ENCODE measurements around the gene TTLL9. TPM values are rescaled to one million over a fixed set of nuclear protein-coding genes. Genes with fewer than 3 reads are reported as not detected.

Gene TTLL9
- polyA plus RNA-seq, 1 donor = 0.29 TPM

DNA sequence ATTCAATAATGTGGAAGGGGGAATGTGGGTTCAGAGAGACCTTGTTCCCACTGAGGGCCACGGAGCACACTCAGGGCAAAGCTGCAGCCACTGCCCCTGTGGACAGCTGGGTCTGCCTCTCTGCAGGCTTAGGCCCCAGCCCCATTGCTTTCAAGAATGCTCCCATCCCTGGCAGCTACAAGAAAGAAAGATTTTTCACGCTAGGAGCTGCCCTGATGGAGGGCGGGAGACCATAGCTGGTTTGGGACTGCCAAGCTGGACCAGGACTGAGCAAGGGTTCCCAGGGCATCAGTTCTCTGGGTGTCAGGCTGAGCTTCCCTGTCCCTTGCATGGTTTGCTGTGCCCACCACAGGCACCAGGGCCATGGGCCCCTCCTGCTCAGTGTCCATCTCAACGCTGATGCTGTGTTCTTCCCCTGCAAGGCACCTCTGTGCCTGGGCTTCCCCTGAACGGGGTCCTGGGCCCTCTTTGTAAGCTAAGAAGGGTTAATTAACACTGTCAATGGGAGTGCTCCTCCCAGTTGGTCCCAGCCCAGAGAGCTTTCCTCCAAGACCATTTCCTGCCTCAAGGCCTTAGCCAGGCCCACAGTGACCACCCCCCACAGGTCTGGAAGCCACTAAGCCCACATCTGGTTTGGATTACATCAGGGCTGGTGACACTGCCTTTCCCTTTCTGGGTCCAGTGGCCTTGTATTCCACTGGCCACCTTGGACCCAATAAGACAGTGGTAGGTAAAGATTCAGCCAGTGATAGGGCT lies 33.4 kb upstream of the TTLL9 start:
- no peak for DNase-seq (ENCODE audit: low read depth)

DNA sequence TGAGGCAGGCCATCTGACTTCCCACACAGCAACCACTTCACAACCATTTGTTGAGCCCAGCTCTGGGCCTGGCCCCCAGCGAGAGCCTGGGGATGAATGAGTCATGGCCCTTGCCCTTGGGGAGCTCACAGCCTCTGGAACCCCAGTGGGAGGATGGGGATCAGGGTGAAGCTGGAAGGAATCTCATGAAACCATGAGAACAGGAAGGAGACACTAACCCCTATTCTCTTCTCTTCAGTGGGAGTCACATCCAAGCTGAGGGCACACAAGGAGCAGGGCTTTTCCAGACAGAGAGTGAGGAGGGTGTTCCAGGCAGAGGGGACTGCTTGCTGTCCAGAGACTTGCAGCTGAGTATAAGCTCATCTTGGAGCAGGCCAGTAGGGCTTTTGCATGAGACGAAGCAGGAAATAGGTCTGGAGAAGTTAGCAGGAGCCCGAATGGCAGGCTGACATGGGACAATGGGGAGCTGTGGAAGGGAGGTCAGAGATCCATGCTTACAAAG lies 32.5 kb upstream of the TTLL9 start:
- DNase-seq (ENCODE audit: low read depth) = no peak

DNA sequence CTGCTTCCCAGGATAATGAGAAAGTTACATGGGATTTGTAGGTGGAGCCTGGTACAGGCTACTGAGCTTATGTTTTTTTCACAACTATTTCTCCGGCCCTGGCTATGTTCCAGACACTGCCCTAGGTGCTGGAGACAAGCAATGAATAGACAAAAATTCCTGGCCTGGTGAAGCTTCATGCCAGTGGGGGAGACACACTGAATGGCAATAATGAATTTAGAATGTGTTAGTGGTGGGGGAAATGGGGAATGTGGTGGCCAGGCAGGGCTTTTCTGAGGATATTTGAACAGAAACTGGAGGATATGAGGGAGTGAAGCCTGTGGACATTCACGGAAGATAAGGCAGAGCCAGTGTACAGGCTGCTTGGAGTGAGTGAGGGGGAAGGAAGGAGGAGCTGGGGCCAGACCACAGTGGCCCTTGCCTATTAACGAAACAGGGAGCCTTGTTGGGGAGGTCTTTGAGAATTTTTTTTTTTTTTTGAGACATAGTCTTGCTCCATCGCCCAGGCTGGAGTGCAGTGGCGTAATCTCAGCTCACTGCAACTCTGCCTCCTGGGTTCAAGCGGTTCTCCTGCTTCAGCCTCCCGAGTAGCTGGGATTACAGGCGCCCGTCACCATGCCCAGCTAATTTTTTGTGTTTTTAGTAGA lies 31.7 kb upstream of the TTLL9 start:
- DNase-seq (ENCODE audit: low read depth) = no peak

DNA sequence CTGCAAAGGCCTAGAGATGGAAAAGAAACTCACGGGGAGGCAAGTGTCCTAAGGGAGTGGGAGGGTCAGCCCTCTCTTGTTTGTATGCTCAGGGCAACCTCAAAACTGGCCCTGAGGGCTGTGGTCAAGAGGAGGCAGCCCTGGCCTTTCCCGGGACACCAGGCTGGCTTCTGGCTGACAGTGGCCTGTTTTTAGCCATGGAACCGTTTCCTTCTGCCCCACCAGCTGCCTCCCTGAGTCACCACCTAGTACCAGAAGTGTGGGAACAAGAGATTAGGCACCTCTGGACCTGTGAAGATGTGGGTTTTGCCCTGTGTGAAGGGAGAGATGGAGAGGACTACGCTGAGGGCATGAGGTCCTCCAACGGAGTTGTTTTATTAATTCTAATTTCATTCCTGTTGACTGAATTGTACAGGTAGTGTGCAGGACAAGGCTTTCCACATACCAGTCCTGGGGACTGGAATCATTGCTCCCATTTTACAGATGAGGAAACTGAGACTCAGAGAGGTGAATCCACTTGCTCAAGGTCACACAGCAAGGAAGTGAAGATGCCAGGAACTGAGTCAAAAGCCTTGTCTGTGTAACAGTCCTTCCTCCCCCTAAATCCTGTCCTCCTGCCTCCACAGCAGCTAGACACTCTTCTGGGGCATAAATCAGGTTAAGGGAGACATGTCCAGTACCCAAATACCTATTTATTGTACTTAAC lies 30.5 kb upstream of the TTLL9 start:
- no peak for DNase-seq (ENCODE audit: low read depth)

DNA sequence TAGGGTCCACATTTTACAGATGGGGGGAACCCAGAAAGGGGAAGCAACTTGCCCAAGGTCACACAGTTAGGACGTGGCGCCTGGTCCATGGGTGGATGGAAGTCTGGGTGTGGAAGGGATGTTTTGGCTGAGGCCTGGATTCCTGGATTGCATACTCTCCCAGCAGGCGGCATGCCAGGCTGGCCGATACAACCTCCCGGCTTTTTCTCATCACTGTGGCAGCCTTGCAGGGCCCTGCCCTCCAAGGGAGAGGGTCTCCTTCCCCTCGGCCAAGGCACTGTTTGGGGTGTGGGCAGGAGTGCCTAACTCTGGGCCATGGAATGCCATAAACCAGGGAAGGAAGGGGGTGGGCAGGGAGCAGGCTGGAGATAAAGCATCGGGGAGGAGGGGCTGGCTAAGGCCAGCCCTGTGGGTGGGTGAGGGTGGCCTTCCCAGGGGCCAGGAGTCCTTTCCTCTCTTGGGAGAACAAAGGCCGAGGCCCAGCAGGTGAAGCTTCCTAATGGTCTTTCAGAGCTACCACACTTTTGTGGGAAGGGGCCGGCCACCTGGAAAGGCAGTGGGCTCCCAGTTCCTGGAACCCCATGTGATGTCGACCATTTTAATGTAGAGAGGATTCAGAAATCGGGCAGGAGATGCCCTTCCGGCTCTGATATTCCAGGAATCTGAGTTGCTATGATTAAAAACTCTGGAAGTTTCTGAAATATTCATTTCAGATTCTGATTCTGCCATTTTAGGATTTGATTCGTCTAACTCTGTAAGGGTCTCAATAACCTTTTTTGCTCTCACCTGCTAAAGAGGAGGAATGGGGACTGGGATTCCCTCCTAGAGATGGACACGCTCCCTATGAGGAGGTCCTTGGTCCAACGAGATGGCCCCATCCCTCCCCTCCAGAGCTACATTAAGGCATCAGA lies 29.3 kb upstream of the TTLL9 start:
- no peak for DNase-seq (ENCODE audit: low read depth)

DNA sequence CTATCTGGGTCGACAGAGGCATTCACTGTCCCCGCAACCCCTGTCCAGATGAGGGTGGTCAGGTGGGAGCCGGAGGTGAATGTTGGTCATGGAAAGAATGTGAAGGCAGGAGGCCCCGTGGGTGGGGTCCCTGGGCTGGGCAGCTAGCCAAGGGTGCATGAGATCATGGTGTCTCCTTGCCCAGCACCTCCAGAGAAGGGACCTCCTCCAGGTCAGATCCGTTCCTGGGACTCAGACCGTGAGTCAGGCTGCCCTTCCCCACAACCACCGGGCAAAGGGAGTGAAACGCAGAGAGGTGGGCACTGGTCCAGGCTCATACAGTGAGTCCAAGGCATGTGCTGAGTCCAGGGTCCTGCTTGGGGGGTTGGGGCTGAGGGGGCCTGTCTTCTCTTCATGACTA lies 28.5 kb upstream of the TTLL9 start:
- DNase-seq (ENCODE audit: low read depth) = no peak

DNA sequence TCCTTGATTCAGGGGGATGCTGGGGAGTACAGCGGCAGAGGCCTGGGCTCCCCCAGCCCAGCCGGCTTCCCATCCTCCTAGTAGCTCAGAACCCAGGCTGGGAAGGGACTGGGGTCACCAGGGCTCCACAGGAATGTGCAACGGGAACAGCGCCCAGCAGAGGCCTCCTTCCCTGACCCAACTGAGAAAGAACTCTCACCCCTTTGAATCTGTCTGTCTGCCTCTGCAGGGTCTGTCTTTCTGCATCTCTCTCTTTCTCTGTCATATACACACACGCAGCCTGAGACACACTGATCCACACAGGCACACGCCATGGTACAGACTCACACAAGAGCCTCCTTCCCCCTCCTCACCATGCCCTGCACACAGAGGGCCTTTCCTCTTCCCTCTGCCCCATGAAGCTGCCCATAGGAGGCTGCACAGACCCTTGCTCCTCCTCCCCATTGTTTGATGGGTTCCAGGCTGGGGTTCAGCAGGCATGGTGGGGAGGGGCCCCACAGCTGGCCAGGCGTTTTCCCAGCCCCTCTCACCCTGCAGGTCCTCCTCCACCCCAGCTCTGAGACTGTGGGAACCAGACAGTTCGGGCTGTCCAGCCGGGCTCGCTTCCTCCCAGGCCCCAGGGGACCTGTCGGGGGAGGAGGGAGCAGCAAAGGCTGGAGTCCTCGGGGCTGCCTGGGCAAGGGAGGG lies 27.8 kb upstream of the TTLL9 start:
- no peak for DNase-seq (ENCODE audit: low read depth)

DNA sequence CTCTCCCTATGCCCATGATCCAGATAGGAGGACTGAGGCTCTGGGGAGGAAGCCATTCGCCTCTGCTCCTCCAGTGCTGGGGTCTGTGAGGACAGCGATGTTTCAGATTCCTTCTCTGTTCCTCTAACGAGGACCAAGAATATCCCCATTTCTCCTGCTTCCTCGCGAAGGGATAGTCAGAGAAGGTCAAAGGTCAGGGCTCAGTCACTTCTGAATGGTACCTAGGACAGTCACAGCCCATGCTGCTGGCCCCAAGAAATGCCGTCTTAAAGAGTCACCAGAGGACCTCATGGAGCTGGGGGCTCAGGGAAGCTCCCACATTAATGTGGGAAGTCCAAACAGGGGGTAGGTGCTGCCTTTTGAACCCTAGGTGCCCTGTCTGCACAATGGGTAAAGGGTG lies 27.1 kb upstream of the TTLL9 start:
- no peak for DNase-seq (ENCODE audit: low read depth)

DNA sequence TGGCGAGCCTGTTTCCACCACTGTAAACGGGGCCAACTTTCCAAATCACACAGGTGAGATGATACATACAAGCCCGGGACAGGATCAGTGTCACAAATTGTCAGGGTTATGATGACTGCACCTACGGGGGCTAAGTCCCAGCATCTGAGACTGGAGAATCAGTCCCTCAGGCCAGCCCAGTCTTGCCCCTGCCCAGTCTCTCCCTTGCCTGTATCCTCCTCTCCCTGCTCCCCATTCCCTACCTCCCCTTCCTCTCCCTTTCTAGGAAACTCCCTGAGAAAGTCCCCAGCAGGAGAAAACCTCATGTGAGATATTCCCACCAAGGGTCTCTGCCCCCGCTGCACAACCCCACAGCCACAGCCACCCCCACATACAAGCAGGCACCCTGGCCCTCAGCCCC lies 26.6 kb upstream of the TTLL9 start:
- DNase-seq (ENCODE audit: low read depth) = no peak

DNA sequence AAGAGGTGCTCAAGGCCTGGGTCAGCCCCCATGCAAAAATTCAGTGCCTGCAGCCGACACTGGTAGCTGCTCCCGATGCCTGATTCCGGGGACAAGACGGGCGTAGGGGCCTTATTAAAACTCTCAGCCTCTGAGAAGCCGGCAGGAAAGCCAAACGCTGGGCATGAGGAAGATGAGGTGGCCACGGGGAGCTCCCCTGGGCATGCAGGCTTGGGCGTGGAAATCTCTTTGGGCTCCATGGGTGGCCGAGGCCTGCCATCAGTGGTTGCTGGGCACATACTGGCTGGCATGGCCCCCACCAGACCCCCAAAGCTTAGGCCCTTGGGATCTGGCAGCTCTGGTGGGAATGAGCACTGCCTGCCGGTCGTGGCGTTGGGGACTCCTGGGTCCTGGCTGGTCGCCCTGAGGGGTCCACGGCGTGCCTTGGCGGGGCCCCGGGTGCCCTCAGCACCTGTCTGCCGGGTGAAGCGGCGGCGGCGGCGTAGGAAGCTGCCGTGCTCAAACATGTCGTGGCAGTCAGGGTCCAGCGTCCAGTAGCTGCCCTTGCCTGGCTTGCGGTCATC lies 25.6 kb upstream of the TTLL9 start:
- no peak for DNase-seq (ENCODE audit: low read depth)

DNA sequence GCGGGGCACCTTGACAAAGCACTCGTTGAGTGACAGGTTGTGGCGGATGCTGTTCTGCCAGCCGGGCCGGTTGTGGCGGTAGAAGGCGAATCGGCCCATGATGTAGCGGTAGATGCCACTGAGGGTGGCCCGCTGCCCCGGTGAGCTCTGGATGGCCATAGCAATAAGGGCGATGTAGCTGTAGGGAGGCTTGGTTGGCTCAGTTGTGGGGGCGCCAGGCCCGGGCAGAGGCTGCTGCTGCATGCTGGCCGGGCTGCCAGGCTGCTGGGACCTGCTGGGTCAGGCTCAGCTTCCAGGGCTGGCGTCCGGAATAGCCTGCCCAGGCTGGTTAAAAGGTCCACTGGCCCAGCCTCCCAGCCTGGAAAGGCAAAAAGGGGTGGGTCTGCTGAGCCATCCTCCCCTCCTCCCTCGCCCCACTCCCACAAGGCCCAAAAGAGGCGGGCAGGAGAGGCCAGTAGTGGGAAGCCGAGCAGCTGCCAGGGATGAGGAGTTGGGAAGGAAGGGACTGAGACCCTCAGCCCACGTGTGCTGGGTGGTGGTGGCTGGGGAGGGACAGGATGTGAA lies 25.1 kb upstream of the TTLL9 start, which contains the start of gene FOXS1:
Gene FOXS1 (minus strand): TSS at position 305 of the 564 bp plus-strand sequence. CDS start 62 bp downstream, at position 243.
- no peak for DNase-seq (ENCODE audit: low read depth)

DNA sequence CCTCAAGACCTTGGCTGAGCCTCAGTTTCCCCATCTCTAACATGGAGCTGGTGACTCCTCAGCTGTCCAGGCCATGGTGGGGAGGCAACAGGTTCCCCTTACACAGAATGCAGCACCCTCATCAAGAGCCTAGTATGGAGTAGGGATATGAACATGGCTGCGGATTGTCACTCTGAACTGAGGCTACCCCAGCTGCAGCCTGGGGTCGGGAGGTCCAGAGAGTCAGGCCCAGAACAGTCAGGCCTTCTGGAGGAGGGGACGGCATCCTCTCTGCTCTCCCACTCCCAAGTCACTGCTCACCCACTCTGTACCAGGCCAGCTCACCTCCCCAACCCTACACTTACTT lies 23.7 kb upstream of the TTLL9 start:
- DNase-seq (ENCODE audit: low read depth) = no peak

DNA sequence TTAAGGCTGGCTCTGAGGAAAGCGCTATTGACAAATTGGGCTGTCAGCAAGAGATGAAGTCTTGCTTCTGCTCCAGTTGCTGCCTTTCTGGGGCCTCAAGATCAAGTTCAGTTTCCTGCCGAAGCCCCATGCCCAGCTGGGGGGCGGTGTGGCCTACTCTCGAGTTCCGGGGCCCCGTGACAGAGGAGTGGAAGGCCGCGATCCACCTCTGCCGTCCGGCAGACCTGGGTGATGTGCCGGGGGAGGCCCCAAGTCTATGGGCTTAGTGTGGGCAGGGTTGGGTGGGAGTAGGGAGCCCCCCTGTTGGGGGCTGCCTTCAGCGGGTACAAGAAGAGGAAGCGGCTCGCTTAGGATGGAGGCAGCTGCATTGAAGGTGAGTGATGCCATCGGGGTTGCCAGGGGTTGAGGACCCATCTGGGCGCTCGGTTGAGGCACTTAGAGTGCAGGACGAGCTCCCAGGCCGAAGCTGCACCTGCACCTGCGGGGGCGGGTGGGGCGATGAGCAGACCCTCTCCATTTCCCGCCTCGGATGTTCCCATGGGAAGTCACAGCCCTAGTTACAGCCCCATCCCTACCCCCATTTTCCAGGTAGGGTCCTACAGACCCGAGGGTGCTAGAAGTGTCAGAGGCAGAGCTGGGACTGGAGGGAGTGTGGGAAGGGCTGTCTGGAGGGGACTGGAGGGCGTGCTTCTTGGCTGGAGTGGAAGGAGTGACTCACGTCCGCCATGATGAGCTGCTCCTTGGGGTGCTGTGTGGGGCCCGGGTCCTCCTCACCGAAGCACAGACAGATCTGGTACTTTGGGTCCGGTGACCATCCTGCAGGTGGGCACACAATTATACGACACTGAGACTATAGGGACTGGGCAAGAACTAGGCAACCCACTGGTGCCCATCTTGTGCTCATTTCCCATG lies 22.1 kb upstream of the TTLL9 start:
- DNase-seq (ENCODE audit: low read depth) = no peak

DNA sequence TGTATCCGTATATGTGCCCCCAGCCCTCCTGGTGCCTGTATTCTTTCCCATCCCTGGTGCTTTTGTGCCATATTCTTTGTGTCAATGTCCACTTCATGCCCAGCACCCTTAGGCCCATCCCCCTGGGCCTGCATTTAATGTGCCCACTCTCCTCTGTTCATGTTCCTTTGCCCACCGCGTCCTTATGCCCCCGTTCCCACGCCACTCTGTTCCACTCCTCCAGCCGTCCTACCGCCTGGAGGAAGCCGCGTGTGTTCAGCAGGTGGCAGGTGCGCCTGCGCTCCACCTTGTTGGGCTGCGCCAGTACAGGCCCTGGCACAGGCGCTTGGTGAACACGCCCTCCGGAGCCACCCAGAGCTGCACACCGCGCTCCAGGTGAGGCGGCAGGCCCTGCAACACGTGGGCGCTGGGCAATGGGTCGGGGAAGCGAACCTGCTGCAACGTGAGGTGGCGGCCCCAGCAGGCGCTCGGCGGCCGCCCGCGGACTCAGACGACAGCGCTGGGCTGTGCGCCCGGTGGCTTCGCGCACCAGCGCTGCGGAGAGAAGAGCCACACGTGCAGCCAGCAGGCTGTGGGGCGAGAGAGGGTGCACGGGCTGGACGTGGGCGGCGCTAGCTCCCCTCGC lies 21.0 kb upstream of the TTLL9 start:
- no peak for DNase-seq (ENCODE audit: low read depth)

DNA sequence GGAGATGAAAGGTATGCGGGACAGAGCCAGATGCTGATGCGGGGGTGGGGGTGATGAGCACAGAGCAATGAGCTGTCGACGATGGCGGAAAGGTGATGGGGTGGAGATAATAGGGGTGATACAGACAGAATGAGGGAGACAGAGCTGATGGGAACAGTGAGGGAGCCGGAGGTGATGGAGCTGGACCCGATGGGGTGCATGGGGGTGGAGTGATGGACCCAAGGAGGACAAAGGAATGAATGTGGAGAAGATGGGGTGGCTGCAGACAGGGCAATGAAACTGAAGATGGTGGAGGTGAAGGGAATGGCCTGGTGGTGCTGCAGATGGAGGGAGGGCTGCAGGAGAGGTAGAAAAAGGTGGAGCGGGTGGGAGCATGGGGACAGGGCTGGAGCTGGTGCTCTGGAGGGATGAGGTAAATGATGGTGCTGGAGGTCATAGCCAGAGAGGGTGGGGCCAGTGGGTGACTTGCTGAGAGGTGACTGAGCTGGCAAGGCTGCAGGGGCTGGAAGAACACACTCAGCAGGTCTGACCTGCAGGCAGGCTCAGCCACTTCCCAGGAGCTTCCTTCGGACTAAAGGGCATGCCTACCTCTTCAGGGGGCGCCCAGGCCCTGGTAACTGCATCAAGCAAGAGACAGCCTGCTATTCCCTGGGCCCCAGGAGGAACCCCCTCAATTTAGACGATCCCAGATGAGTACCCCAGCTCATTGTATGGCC lies 19.0 kb upstream of the TTLL9 start:
- no peak for DNase-seq (ENCODE audit: low read depth)

DNA sequence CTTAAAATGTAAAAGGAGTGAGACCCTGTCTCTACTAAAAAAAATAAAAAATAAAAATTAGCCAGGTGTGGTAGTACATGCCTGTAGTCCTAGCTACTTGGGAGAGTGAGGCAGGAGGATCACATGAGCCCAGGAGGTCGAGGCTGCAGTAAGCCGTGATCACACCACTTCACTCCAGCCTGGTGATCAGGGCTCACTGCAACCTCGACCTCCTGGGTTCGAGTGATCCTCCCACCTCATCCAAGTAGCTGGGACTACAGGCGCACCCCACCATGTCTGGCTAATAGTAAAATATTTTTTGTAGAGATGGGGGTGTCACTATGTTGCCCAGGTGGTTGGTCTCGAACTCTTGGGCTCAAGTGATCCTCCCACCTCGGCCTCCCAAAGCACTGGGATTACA lies 17.0 kb upstream of the TTLL9 start:
- DNase-seq (ENCODE audit: low read depth) = no peak

DNA sequence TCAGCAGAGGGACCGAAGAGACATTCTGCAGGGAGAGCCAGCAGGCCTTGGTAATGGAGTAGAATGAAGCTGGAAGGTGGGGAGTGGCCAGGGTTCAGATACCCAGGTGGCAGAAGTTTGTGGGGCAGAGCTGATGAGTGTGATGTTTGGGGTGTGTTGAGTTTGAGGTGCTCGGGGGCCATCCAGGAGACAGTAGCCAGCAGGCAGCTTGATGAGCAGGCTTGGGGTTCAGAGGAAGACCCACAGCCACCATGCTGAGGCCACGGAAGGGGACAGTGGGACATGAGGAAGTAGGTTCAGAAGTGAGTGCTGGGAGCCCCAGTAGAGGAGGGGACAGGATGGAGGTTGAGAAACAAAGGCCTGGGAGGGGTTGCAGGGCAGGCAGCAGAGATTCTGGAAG lies 13.9 kb upstream of the TTLL9 start:
- no peak for DNase-seq (ENCODE audit: low read depth)

Measured in forelimb muscle (tissue), 1 donor.